PC-3 (cell line): ENCODE data around the gene ENTR1. TPM values are rescaled to one million over a fixed set of nuclear protein-coding genes. Genes with fewer than 3 reads are reported as not detected.

Experiments used
- ATAC-seq: fragments of 200-7000 bp; cut with Tn5 transposase; 2 replicates; pipeline ENCODE4 v1.9.1; 2020; ENCODE audit warnings: mild to moderate bottlenecking, moderate library complexity
- BruUV-seq: library from RNA; stranded (reverse); fragments of 400-500 nt; replicated peaks from 2 replicates; lab custom pipeline; 2021; lab: Mats Ljungman, UMichigan
- CTCF ChIA-PET: fragments of 300-600 bp; sonication (Branson Sonifier 250); formaldehyde crosslinking; loops from one replicate; lab custom pipeline; 2022; ENCODE audit warnings: antibody characterized with exemption; lab: Charles Lee
- POLR2A ChIA-PET: fragments of 300-600 bp; sonication (Branson Sonifier 250); formaldehyde crosslinking; loops from one replicate; lab custom pipeline; 2022; ENCODE audit warnings: antibody characterized with exemption; ENCODE audit not compliant: unreplicated experiment; lab: Charles Lee
- DNase-seq: peaks from one replicate; pipeline ENCODE4 v3.0.0-alpha.2; 2015
- H2AFZ ChIP-seq: fragments of 300-600 bp; sonication (generic); 2 replicates; pipeline ENCODE4 v1.6.0; 2016; ENCODE audit warnings: antibody characterized with exemption, low read length
- H3F3A ChIP-seq: fragments of 300-600 bp; sonication (generic); one replicate; pipeline ENCODE4 v1.6.0; 2017; ENCODE audit warnings: antibody characterized with exemption, low read length, control low read depth, mild to moderate bottlenecking; ENCODE audit not compliant: unreplicated experiment
- H3K27ac ChIP-seq: fragments of 300-600 bp; sonication (generic); 2 replicates; pipeline ENCODE4 v1.5.1; 2016; ENCODE audit warnings: mild to moderate bottlenecking, low read length
- H3K27me3 ChIP-seq: fragments of 300-600 bp; sonication (generic); 2 replicates; pipeline ENCODE4 v1.6.1; 2016; ENCODE audit warnings: low read length, mixed read lengths
- H3K36me3 ChIP-seq: fragments of 300-600 bp; sonication (generic); 2 replicates; pipeline ENCODE4 v1.6.1; 2016; ENCODE audit warnings: low read depth, mixed run types, low read length, mixed read lengths
- H3K4me1 ChIP-seq: fragments of 300-600 bp; sonication (generic); 2 replicates; pipeline ENCODE4 v1.5.1; 2016; ENCODE audit warnings: low read length; ENCODE audit not compliant: insufficient read depth
- H3K4me2 ChIP-seq: fragments of 300-600 bp; sonication (generic); 2 replicates; pipeline ENCODE4 v1.6.0; 2016; ENCODE audit warnings: low read length
- H3K4me3 ChIP-seq: fragments of 300-600 bp; sonication (generic); 2 replicates; pipeline ENCODE4 v1.5.1; 2016; ENCODE audit warnings: mild to moderate bottlenecking, low read length, mixed read lengths
- H3K79me2 ChIP-seq: fragments of 300-600 bp; sonication (generic); 2 replicates; pipeline ENCODE4 v1.6.1; 2017; ENCODE audit warnings: low read length, mixed read lengths
- H3K9ac ChIP-seq: fragments of 300-600 bp; sonication (generic); 2 replicates; pipeline ENCODE4 v1.6.0; 2016; ENCODE audit warnings: mild to moderate bottlenecking, low read length
- H3K9me2 ChIP-seq: fragments of 300-600 bp; sonication (generic); replicated peaks from 2 replicates; pipeline ENCODE4 v1.6.1; 2016; ENCODE audit warnings: mixed run types, low read length, mixed read lengths
- H3K9me3 ChIP-seq: fragments of 300-600 bp; sonication (generic); 2 replicates; pipeline ENCODE4 v1.6.1; 2016; ENCODE audit warnings: low read length, mixed read lengths
- H4K20me1 ChIP-seq: fragments of 300-600 bp; sonication (generic); 2 replicates; pipeline ENCODE4 v1.6.1; 2016; ENCODE audit warnings: low read length, mixed read lengths
- CTCF ChIP-seq: fragments of 300-600 bp; sonication (generic); conservative IDR thresholded peaks from 2 replicates; pipeline ENCODE4 v1.5.1; 2017; ENCODE audit warnings: antibody characterized with exemption, low read depth, mild to moderate bottlenecking, low read length
- EZH2 ChIP-seq: fragments of 300-600 bp; sonication (generic); IDR thresholded peaks from one replicate; pipeline ENCODE4 v1.6.1; 2017; ENCODE audit warnings: antibody characterized with exemption, mild to moderate bottlenecking, low read length; ENCODE audit not compliant: unreplicated experiment
- EZH2phosphoT487 ChIP-seq: fragments of 300-600 bp; sonication (generic); IDR thresholded peaks from 2 replicates; pipeline ENCODE4 v1.6.1; 2018; ENCODE audit warnings: mild to moderate bottlenecking, antibody characterized with exemption, low read length, borderline replicate concordance
- intact Hi-C: fragments of 100-400 bp; cut with micrococcal nuclease; formaldehyde crosslinking; loops from 2 replicates; pipeline ENCODE4 v1.9.0; 2023
- total RNA-seq: library from RNA; depleted of rRNA; stranded (reverse); fragments of >200 nt; gene quantifications from 2 replicates; pipeline ENCODE4 v1.2.3, GENCODE V29; 2014

ENTR1 gene
- total RNA-seq, 1 experiment from 2014 or later: 32.3 TPM

- peak within 1 kb of the TSS; percentile 69 for H2AFZ ChIP-seq
- H3K9me3 ChIP-seq: no peaks in the 10 kb centered on the region
- POLR2A ChIA-PET: no interaction called here
- CTCF ChIA-PET: no interaction called here
- H3K4me1 ChIP-seq: peaks cover 12% of the 10 kb centered on the region
- ATAC-seq: peak; percentile 90
- no peak within 1 kb of the TSS; the same call in 1 of the 2 replicates for H3K27ac ChIP-seq
- H3F3A ChIP-seq: no peaks in the 10 kb centered on the region
- intact Hi-C loops: loop anchor here (2.0 kb wide), 1 partner anchor 61 kb away; no protein-coding TSS in a partner anchor
- peaks cover 3% of the 10 kb centered on the region; the same call in 1 of the 2 replicates for H3K36me3 ChIP-seq
- BruUV-seq: no TSS peak
- peak within 1 kb of the TSS; percentile 82 for H3K9ac ChIP-seq
- peaks cover 23% of the 10 kb centered on the region for H3K79me2 ChIP-seq
- DNase-seq: peak; percentile 85
- peak within 1 kb of the TSS; percentile 94 for H3K4me2 ChIP-seq
- H3K27me3 ChIP-seq: no peaks in the 10 kb centered on the region
- TF ChIP-seq CTCF (peak; percentile 73), EZH2 (no peak)
- peak within 1 kb of the TSS; percentile 91 for H3K4me3 ChIP-seq
- H4K20me1 ChIP-seq: no peaks in the 10 kb centered on the region
- no peaks in the 10 kb centered on the region for H3K9me2 ChIP-seq
Measured at GRCh38 chr9:136400038-136400834, 10.2 kb downstream of the ENTR1 start, which contains the start of gene SNAPC4. SNAPC4 (minus strand) TSS chr9:136400170; CDS start chr9:136398428, 1,742 bp downstream.

GRCh38 chr9:136399176-136400037 lies 11.0 kb downstream of the ENTR1 start:
- intact Hi-C loops: loop anchor here (2.0 kb wide), 1 partner anchor 61 kb away; no protein-coding TSS in a partner anchor
- DNase-seq: peak; percentile 22

More at GRCh38 chr9:136399176-136400037, 11.0 kb downstream of the ENTR1 start:
- H3K79me2 ChIP-seq: peaks cover 23% of the 10 kb centered on the region
- H3K9me2 ChIP-seq: no peaks in the 10 kb centered on the region
- H3K4me1 ChIP-seq: peaks cover 12% of the 10 kb centered on the region
- peak; percentile 21 for ATAC-seq
- H2AFZ ChIP-seq: 0 out of 2 replicates have a peak overlapping the region, but pooled peaks have one; percentile 30
- BruUV-seq: no TSS peak
- no peaks in the 10 kb centered on the region for H4K20me1 ChIP-seq
- H3K4me3 ChIP-seq: peak overlapping the region; percentile 91
- no peaks in the 10 kb centered on the region for H3F3A ChIP-seq
- peak overlapping the region; percentile 82 for H3K9ac ChIP-seq
- peaks cover 3% of the 10 kb centered on the region; the same call in 1 of the 2 replicates for H3K36me3 ChIP-seq
- H3K27ac ChIP-seq: no peak overlapping the region; the same call in 1 of the 2 replicates
- H3K4me2 ChIP-seq: peak overlapping the region; percentile 94
- ChIA-PET POLR2A (no interaction called here), CTCF (interaction anchor here (1.4 kb wide), 1 partner anchor 54 kb away, joined by 3 read pairs; no protein-coding TSS in a partner anchor)
- H3K9me3 ChIP-seq: no peaks in the 10 kb centered on the region
- TF ChIP-seq EZH2: no peak
- TF ChIP-seq EZH2phosphoT487: no peak
- TF ChIP-seq CTCF: no peak
- no peaks in the 10 kb centered on the region for H3K27me3 ChIP-seq
